OCI-LY1 (cell line): Measurements from ENCODE around the gene RIPOR2.

Source experiments
- H2AFZ ChIP-seq: fragments of 200-600 bp; sonication (generic), shearing (Covaris generic); 2 replicates; pipeline ENCODE4 v1.6.0; 2014; ENCODE audit warnings: antibody characterized with exemption, mild to moderate bottlenecking, low read length
- H3F3A ChIP-seq: fragments of 200-600 bp; sonication (generic), shearing (Covaris generic); 2 replicates; pipeline ENCODE4 v1.6.0; 2014; ENCODE audit warnings: mild to moderate bottlenecking, antibody characterized with exemption, low read length, moderate library complexity; ENCODE audit not compliant: insufficient read depth
- H3K27ac ChIP-seq: fragments of 200-600 bp; sonication (generic); 2 replicates; pipeline ENCODE4 v1.5.1; 2014; ENCODE audit warnings: low read length, mixed run types, mild to moderate bottlenecking, low read depth; ENCODE audit not compliant: poor library complexity, severe bottlenecking
- H3K27me3 ChIP-seq: fragments of 200-600 bp; sonication (generic); 2 replicates; pipeline ENCODE4 v1.6.0; 2014; ENCODE audit warnings: antibody characterized with exemption, mild to moderate bottlenecking, low read length, moderate library complexity; ENCODE audit not compliant: insufficient read depth
- H3K36me3 ChIP-seq: fragments of 200-600 bp; sonication (generic); 2 replicates; pipeline ENCODE4 v1.6.1; 2014; ENCODE audit warnings: mild to moderate bottlenecking, antibody characterized with exemption, low read length, moderate library complexity, mixed read lengths; ENCODE audit not compliant: insufficient read depth
- H3K4me1 ChIP-seq: fragments of 200-600 bp; sonication (generic); 2 replicates; pipeline ENCODE4 v1.5.1; 2014; ENCODE audit warnings: mild to moderate bottlenecking, low read length, moderate library complexity; ENCODE audit not compliant: insufficient read depth, severe bottlenecking
- H3K4me2 ChIP-seq: fragments of 200-600 bp; sonication (generic), shearing (Covaris generic); 2 replicates; pipeline ENCODE4 v1.6.1; 2014; ENCODE audit warnings: low read length
- H3K4me3 ChIP-seq: fragments of 200-600 bp; sonication (generic); 2 replicates; pipeline ENCODE4 v1.5.1; 2014; ENCODE audit warnings: low read length, low read depth, mild to moderate bottlenecking, mixed read lengths; ENCODE audit not compliant: poor library complexity, severe bottlenecking
- H3K79me2 ChIP-seq: fragments of 200-600 bp; shearing (Covaris generic); 2 replicates; pipeline ENCODE4 v1.6.1; 2016; ENCODE audit warnings: mixed run types, low read length, mixed read lengths; ENCODE audit not compliant: insufficient read depth
- H3K9ac ChIP-seq: fragments of 200-600 bp; sonication (generic), shearing (Covaris generic); 2 replicates; pipeline ENCODE4 v1.6.1; 2014; ENCODE audit warnings: mild to moderate bottlenecking, low read length, mixed read lengths
- H3K9me2 ChIP-seq: fragments of 200-600 bp; sonication (generic), shearing (Covaris generic); 2 replicates; pipeline ENCODE4 v1.6.1; 2014; ENCODE audit warnings: low read depth, mild to moderate bottlenecking, low read length, mixed read lengths
- H3K9me3 ChIP-seq: fragments of 200-600 bp; shearing (Covaris generic); 2 replicates; pipeline ENCODE4 v1.6.1; 2014; ENCODE audit warnings: low read length, mixed read lengths
- H4K20me1 ChIP-seq: fragments of 200-600 bp; sonication (generic), shearing (Covaris generic); 2 replicates; pipeline ENCODE4 v1.6.0; 2016; ENCODE audit warnings: mild to moderate bottlenecking, low read length; ENCODE audit not compliant: insufficient read depth
- EZH2 ChIP-seq: fragments of 200-600 bp; sonication (generic), shearing (Covaris generic); IDR thresholded peaks from 2 replicates; pipeline ENCODE4 v1.8.0; 2017; ENCODE audit warnings: borderline replicate concordance, mixed run types, mild to moderate bottlenecking, antibody characterized with exemption, low read length, moderate library complexity, mixed read lengths
- TF ChIP-seq, protein P1 (sequence below): fragments of 200-600 bp; sonication (generic), shearing (Covaris generic); IDR thresholded peaks from 2 replicates; pipeline ENCODE4 v1.5.1; 2017; ENCODE audit warnings: mild to moderate bottlenecking, antibody characterized with exemption, low read length, moderate library complexity, mixed read lengths

RIPOR2 gene

DNA sequence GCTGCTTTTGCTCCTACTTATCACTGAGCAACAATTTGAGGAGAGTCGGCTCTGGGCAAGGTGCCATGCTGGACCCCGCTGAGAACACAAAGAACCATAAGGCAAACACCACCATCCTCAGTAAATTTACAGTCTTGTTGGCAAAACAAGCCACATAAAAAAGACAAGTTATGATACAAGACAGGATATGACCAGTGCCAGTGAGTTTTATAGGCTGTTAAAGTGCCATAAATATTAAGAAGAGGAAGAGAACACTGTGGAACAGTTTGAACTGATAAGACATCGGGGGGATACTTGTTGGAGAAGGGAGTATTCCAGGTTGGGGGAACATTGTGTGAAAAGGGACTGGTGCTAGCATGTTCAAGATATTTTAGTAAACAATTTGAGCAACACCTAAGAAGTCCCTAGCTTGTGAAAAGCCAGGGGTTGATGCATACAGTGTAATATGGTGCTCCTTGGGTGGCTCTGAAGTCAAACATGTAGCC is 25.3 kb upstream of the RIPOR2 start:
- no peaks in the 10 kb centered on the region for H4K20me1 ChIP-seq
- TF ChIP-seq EZH2: no peak
- TF ChIP-seq, protein P1, sequence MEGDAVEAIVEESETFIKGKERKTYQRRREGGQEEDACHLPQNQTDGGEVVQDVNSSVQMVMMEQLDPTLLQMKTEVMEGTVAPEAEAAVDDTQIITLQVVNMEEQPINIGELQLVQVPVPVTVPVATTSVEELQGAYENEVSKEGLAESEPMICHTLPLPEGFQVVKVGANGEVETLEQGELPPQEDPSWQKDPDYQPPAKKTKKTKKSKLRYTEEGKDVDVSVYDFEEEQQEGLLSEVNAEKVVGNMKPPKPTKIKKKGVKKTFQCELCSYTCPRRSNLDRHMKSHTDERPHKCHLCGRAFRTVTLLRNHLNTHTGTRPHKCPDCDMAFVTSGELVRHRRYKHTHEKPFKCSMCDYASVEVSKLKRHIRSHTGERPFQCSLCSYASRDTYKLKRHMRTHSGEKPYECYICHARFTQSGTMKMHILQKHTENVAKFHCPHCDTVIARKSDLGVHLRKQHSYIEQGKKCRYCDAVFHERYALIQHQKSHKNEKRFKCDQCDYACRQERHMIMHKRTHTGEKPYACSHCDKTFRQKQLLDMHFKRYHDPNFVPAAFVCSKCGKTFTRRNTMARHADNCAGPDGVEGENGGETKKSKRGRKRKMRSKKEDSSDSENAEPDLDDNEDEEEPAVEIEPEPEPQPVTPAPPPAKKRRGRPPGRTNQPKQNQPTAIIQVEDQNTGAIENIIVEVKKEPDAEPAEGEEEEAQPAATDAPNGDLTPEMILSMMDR: no peak
- no peaks in the 10 kb centered on the region for H3K36me3 ChIP-seq
- no peak overlapping the region for H2AFZ ChIP-seq
- peaks cover 7% of the 10 kb centered on the region for H3K4me1 ChIP-seq
- no peak overlapping the region for H3K4me2 ChIP-seq
- no peak overlapping the region for H3K9ac ChIP-seq
- no peaks in the 10 kb centered on the region for H3K9me3 ChIP-seq
- H3K27ac ChIP-seq: no peak overlapping the region
- no peaks in the 10 kb centered on the region for H3K79me2 ChIP-seq
- no peaks in the 10 kb centered on the region for H3F3A ChIP-seq
- no peaks in the 10 kb centered on the region for H3K9me2 ChIP-seq
- no peaks in the 10 kb centered on the region for H3K27me3 ChIP-seq
- H3K4me3 ChIP-seq: no peak overlapping the region

GRCh38 chr6:24959319-24959718 is 23.6 kb upstream of the RIPOR2 start:
- H3K36me3 ChIP-seq: no peaks in the 10 kb centered on the region
- H3K4me1 ChIP-seq: peaks cover 7% of the 10 kb centered on the region
- no peak overlapping the region for H3K9ac ChIP-seq

DNA sequence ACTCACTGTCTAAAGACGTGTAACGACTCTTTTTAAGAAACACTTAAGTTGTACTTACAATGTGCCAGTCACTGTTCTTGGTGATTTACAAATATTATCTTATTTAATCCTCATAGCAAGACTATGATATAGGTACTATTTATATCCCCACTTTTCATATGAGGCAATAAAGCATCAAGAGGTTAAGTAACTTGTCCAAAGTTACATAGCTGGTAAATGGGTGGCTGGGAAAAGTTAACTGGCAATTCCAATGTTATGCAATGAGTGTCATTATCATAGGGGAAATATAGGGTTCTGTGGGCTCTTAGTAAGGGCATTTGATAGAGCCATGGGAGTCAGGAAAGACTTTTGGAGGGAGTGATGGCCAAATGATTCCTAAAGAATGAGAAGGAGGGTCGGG is 21.4 kb upstream of the RIPOR2 start:
- TF ChIP-seq, protein P1: no peak
- TF ChIP-seq EZH2: no peak
- Histone ChIP-seq H3K4me3 (no peak overlapping the region), H3K27me3 (no peaks in the 10 kb centered on the region), H3K27ac (no peak overlapping the region), H4K20me1 (no peaks in the 10 kb centered on the region), H3K4me2 (no peak overlapping the region), H3F3A (no peaks in the 10 kb centered on the region), H3K9ac (no peak overlapping the region), H3K36me3 (no peaks in the 10 kb centered on the region), H3K9me2 (no peaks in the 10 kb centered on the region), H3K9me3 (no peaks in the 10 kb centered on the region), H3K79me2 (no peaks in the 10 kb centered on the region), H2AFZ (no peak overlapping the region), H3K4me1 (peaks cover 12% of the 10 kb centered on the region)

More at GRCh38 chr6:24959319-24959718, 23.6 kb upstream of the RIPOR2 start:
- H2AFZ ChIP-seq: no peak overlapping the region
- TF ChIP-seq EZH2: no peak
- TF ChIP-seq, protein P1: no peak
- no peaks in the 10 kb centered on the region for H3K9me3 ChIP-seq
- H3K4me3 ChIP-seq: no peak overlapping the region
- H3K27me3 ChIP-seq: no peaks in the 10 kb centered on the region
- no peaks in the 10 kb centered on the region for H3K9me2 ChIP-seq
- no peak overlapping the region for H3K27ac ChIP-seq
- H4K20me1 ChIP-seq: no peaks in the 10 kb centered on the region
- no peak overlapping the region for H3K4me2 ChIP-seq
- no peaks in the 10 kb centered on the region for H3K79me2 ChIP-seq
- no peaks in the 10 kb centered on the region for H3F3A ChIP-seq
